ENCODE results near the gene MYH11.
"Not testable (repeated sequence)": the region's sequence is repeated elsewhere in the genome, so short reads cannot be mapped to it uniquely, and the experiment has no call there.

MYH11 gene

DNA sequence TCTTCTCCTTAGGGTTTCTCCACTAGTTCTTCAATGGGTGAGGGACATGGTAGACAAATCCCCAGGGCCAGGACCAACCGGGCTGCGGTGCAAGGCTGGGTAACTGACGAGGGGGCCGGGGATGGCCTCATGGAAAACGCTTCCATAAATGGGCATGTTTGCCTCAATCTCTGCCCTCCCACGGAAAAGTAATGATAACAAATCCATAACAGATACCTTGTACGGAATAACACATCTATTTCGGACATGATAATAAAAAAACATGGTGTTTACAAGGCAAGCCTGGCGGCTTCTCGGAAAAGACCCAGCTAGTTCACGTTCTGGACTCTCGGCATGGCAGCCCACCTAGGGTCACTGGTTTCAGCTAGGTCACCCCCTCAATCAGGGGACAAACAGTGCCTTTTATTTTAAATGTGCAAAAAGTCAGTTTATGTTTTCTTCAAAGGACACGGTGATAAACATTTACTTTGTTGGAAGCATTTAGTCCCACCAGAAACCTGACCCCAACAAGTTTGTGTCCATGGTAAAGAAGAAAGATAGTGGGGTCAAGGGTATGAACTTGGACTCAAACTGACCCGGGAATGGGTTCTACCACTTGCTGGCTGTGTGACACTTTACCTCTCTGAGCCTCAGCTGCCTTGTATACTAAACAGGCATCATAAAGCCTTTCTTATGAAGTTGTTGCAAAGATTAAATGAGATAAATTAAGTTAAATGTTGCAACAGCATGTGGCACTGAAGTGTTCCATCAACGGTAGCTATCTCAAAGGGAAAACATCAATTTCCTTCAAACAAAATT lies 1.7 kb downstream of the MYH11 start:
- TF ChIP-seq, protein P1, sequence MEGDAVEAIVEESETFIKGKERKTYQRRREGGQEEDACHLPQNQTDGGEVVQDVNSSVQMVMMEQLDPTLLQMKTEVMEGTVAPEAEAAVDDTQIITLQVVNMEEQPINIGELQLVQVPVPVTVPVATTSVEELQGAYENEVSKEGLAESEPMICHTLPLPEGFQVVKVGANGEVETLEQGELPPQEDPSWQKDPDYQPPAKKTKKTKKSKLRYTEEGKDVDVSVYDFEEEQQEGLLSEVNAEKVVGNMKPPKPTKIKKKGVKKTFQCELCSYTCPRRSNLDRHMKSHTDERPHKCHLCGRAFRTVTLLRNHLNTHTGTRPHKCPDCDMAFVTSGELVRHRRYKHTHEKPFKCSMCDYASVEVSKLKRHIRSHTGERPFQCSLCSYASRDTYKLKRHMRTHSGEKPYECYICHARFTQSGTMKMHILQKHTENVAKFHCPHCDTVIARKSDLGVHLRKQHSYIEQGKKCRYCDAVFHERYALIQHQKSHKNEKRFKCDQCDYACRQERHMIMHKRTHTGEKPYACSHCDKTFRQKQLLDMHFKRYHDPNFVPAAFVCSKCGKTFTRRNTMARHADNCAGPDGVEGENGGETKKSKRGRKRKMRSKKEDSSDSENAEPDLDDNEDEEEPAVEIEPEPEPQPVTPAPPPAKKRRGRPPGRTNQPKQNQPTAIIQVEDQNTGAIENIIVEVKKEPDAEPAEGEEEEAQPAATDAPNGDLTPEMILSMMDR (conservative IDR thresholded peaks at IDR 0.05; ENCODE audit: low read length) = no peak
- H3K4me3 ChIP-seq (ENCODE audit: low read length) = no peak overlapping the region
- no peak for DNase-seq (ENCODE audit: low read depth)

DNA sequence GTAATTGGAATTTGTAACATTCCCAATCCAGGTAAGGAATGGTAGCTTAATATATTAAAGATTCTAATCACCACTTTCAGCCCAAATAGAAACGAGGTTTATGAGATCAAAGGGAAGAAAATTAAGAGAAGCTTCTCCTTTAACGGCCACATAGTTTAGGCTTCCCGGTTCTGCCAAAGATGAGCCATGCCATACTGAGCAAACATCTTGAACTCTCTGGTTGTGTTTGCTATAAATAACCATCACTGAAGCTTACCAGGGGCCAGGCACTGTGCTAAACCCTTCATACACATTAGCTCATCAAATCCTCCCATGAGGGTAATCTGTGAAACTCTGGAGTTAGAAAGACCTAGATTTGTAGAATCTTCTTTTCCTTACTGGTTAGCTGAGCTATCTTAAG lies 2.8 kb downstream of the MYH11 start:
- no peak overlapping the region for H3K4me3 ChIP-seq (ENCODE audit: low read length)
- no peak for DNase-seq (ENCODE audit: low read depth)
- TF ChIP-seq, protein P1 (conservative IDR thresholded peaks at IDR 0.05; ENCODE audit: low read length) = no peak

DNA sequence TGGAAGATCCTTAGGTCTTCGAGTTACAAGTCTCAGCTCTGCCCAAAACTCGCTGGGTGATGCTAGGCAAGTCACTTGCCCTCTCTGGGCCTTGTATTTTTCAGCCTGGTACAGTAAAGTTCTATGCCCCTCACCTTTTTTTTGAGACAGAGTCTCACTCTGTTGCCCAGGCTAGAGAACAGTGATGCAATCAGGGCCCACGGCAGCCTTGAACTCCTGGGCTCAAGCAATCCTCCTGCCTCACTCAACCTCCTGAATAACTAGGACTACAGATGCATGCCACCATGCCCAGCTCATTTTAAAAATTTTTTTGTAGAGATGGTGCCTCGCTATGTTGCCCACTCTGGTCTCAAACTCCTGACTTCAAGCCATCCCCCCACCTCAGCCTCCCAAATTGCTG lies 3.8 kb downstream of the MYH11 start:
- no peak overlapping the region for H3K4me3 ChIP-seq (ENCODE audit: low read length)
- TF ChIP-seq, protein P1 (conservative IDR thresholded peaks at IDR 0.05; ENCODE audit: low read length) = no peak
- no peak for DNase-seq (ENCODE audit: low read depth)

DNA sequence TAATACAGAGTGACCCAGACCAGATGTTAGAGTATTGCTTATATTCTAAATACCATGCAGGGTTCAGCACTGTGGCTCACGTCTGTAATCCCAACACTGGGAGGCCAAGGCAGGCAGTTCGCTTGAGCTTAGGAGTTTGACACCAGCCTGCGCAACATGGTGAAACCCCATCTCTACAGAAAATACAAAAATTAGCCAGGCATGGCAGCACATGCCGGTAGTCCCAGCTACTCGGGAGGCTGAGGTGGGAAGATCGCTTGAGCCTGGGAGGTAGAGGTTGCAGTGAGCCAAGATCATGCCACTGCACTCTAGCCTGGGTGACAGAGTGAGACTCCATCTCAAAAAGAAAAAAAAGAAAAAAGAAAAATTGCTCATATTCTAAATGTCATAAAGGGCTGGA lies 6.3 kb downstream of the MYH11 start:
- DNase-seq (ENCODE audit: low read depth); H3K4me3 ChIP-seq (ENCODE audit: low read length): not testable (repeated sequence)

DNA sequence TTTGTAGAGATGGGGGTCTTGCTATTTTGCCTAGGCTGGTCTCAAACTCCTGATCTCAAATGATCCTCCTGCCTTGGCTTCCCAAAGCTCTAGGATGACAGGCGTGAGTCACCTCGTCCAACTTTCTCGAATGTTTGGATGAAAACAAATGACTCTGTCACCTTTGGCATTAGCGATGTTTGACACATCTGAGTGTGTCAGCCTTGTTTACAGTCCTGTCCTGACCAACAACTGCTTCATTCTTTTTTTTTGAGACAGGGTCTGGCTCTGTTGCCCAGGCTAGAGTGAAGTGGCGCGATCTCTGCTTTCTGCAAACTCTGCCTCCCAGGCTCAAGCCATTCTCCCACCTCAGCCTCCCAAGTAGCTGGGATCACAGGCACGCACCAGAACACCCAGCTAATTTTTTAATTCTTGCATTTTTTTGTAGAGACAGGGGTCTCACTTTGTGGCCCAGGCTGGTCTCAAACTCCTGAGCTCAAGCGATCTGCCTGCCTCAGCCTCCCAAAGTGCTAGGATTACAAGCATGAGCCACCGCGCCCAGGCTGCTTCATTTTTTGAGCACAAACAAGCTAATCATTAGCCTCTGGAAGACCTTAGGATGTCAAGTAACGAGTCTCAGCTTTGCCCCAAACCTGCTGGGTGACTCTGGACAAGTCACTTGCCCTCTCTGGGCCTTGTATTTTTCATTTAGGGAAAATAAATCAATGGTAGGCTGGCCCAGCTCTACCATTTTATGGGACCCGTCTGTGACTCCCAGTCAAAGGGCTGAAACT lies 7.4 kb downstream of the MYH11 start:
- TF ChIP-seq, protein P1 (conservative IDR thresholded peaks at IDR 0.05; ENCODE audit: low read length) = no peak
- no peak for DNase-seq (ENCODE audit: low read depth)
- no peak overlapping the region for H3K4me3 ChIP-seq (ENCODE audit: low read length)

DNA sequence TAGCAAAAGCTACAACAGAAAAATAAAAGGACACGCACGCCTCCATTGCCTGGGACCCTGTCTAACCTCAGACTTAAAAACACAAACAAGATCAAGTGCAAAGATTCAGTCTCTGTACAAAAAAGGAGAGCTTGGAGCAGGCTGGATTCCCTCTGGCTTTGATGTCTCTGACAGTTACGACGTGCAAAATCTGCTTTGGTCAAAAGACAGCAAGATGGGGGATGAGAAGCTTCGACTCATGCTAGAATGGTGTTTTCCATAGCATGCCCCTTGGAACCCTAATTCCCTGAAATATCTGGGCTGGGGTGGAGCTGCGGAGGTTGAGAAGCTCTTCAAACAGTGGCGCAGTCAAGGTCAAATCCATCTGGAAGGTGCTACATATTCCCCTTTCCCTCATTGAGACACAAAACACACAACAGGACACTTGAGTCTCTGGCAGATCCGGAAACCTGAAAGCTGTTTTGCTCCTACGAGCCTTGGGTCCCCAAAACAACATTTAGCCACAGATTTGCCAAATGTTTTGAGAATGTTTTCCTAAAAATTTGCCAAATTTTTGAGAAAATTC lies 9.1 kb downstream of the MYH11 start:
- no peak for DNase-seq (ENCODE audit: low read depth)
- TF ChIP-seq, protein P1 (conservative IDR thresholded peaks at IDR 0.05; ENCODE audit: low read length) = no peak
- H3K4me3 ChIP-seq (ENCODE audit: low read length) = no peak overlapping the region

DNA sequence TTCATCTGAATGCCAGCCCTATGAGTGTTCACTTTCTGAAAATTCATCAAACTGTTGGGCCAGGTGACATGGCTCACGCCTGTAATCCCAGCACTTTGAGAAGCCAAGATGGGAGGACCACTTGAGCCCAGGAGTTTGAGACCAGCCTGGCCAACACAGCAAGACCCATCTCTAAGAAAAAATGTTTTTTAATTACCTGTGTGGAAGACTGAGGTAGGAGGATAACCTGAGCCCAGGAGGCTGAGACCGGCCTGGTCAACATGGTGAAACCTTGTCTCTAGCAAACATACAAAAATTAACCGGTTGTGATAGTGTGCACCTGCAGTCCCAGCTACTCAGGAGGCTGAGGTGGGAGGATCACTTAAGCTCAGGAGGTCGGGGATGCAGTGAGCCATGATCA lies 10.3 kb downstream of the MYH11 start:
- DNase-seq (ENCODE audit: low read depth) = no peak
- H3K4me3 ChIP-seq (ENCODE audit: low read length) = no peak overlapping the region
- TF ChIP-seq, protein P1 (conservative IDR thresholded peaks at IDR 0.05; ENCODE audit: low read length) = no peak

Measured in AG10803 (cell line).